A673 (cell line): ENCODE data around the gene DVL1. TPM values are rescaled to one million over a fixed set of nuclear protein-coding genes. Genes with fewer than 3 reads are reported as not detected.
"Not testable (repeated sequence)": the region's sequence is repeated elsewhere in the genome, so short reads cannot be mapped to it uniquely, and the experiment has no call there.

Experiments used
- BruUV-seq: library from RNA; stranded (reverse); fragments of 400-500 nt; replicated peaks from 2 replicates; lab custom pipeline; 2021; lab: Mats Ljungman, UMichigan
- CTCF ChIA-PET: fragments of 300-600 bp; sonication (Branson Sonifier 250); formaldehyde crosslinking; loops from one replicate; lab custom pipeline; 2022; ENCODE audit warnings: antibody characterized with exemption; lab: Charles Lee
- POLR2A ChIA-PET: fragments of 300-600 bp; sonication (Branson Sonifier 250); formaldehyde crosslinking; loops from one replicate; lab custom pipeline; 2022; ENCODE audit warnings: antibody characterized with exemption; ENCODE audit not compliant: low non-redundant PET; lab: Charles Lee
- DNase-seq: peaks from one replicate; pipeline ENCODE4 v3.0.0-alpha.2; 2015; ENCODE audit warnings: low spot score
- H3K27ac ChIP-seq: fragments of 200-600 bp; sonication (generic); 2 replicates; pipeline ENCODE4 v1.5.1; 2016; ENCODE audit warnings: mixed run types, low read depth, mild to moderate bottlenecking, mixed read lengths, antibody characterized with exemption, low read length; ENCODE audit not compliant: poor library complexity, severe bottlenecking
- H3K27me3 ChIP-seq: fragments of 200-600 bp; sonication (generic); replicated peaks from 2 replicates; pipeline ENCODE4 v1.6.1; 2017; ENCODE audit warnings: mixed run types, low read depth, mild to moderate bottlenecking, mixed read lengths, antibody characterized with exemption, low read length; ENCODE audit not compliant: insufficient read depth, poor library complexity
- H3K36me3 ChIP-seq: fragments of 200-600 bp; sonication (generic); 2 replicates; pipeline ENCODE4 v1.6.1; 2016; ENCODE audit warnings: mixed run types, mild to moderate bottlenecking, mixed read lengths, antibody characterized with exemption, low read length; ENCODE audit not compliant: insufficient read depth, poor library complexity, severe bottlenecking
- H3K4me1 ChIP-seq: fragments of 200-600 bp; sonication (generic); 2 replicates; pipeline ENCODE4 v1.6.1; 2017; ENCODE audit warnings: mixed run types, mild to moderate bottlenecking, mixed read lengths, antibody characterized with exemption, low read length; ENCODE audit not compliant: insufficient read depth, poor library complexity, severe bottlenecking
- H3K4me3 ChIP-seq: fragments of 200-600 bp; sonication (generic); 2 replicates; pipeline ENCODE4 v1.5.1; 2016; ENCODE audit warnings: low read depth, mixed run types, mild to moderate bottlenecking, mixed read lengths, low read length; ENCODE audit not compliant: poor library complexity, severe bottlenecking
- H3K9me3 ChIP-seq: fragments of 200-600 bp; sonication (generic); 2 replicates; pipeline ENCODE4 v1.6.1; 2016; ENCODE audit warnings: mixed run types, low read depth, mild to moderate bottlenecking, mixed read lengths, antibody characterized with exemption, low read length; ENCODE audit not compliant: poor library complexity, severe bottlenecking
- EZH2 ChIP-seq: fragments of 200-600 bp; sonication (generic); IDR thresholded peaks from 2 replicates; pipeline ENCODE4 v1.6.1; 2017; ENCODE audit warnings: borderline replicate concordance, low read depth, mild to moderate bottlenecking, mixed read lengths, antibody characterized with exemption, low read length; ENCODE audit not compliant: poor library complexity, severe bottlenecking
- intact Hi-C: fragments of 100-400 bp; cut with micrococcal nuclease; formaldehyde crosslinking; loops from one replicate; pipeline ENCODE4 v1.10.0; 2022; ENCODE audit not compliant: unreplicated experiment
- total RNA-seq: library from RNA; stranded (reverse); gene quantifications from 2 replicates; pipeline ENCODE4 v1.2.3, GENCODE V29; 2021
- TF ChIP-seq, protein P1 (sequence below): fragments of 300-800, 200-600 bp; sonication (generic); conservative IDR thresholded peaks from 2 replicates; pipeline ENCODE4 v1.5.1; 2017; ENCODE audit warnings: low read depth, mild to moderate bottlenecking, antibody characterized with exemption, low read length, moderate library complexity, mixed read lengths

DVL1 gene
- total RNA-seq, 1 experiment from 2014 or later = 48.0 TPM

DNA sequence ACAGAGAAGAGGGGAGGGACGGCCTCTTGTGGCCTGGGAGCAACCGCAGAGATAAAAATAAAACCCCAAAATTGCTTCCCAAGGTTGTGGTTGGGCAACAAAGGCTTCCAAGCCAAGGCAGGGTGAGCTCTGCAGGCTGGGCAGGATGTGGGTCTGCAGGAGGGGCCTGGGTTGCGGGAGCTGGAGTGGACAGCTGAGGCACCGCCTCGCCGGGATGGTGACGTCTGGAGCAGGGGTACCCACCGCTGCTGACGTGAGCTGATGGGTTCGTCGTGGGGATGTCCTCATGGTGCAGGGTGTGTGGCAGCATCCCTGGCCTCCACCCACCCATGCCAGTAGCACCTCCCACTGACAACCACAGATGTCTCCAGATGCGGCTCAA, 22.1 kb upstream of the DVL1 start:
- Histone ChIP-seq H3K9me3 (no peaks in the 10 kb centered on the region), H3K4me1 (peaks cover 10% of the 10 kb centered on the region), H3K27ac (no peak overlapping the region), H3K4me3 (no peak overlapping the region), H3K36me3 (no peaks in the 10 kb centered on the region), H3K27me3 (no peaks in the 10 kb centered on the region)
- no TSS peak for BruUV-seq
- intact Hi-C loops = loop anchor here (10.0 kb wide), 1 partner anchor 257 kb away; the partner anchor contains the start of gene C1orf159
- POLR2A ChIA-PET = no interaction called here
- no peak for DNase-seq
- TF ChIP-seq EZH2 = no peak
- TF ChIP-seq, protein P1, sequence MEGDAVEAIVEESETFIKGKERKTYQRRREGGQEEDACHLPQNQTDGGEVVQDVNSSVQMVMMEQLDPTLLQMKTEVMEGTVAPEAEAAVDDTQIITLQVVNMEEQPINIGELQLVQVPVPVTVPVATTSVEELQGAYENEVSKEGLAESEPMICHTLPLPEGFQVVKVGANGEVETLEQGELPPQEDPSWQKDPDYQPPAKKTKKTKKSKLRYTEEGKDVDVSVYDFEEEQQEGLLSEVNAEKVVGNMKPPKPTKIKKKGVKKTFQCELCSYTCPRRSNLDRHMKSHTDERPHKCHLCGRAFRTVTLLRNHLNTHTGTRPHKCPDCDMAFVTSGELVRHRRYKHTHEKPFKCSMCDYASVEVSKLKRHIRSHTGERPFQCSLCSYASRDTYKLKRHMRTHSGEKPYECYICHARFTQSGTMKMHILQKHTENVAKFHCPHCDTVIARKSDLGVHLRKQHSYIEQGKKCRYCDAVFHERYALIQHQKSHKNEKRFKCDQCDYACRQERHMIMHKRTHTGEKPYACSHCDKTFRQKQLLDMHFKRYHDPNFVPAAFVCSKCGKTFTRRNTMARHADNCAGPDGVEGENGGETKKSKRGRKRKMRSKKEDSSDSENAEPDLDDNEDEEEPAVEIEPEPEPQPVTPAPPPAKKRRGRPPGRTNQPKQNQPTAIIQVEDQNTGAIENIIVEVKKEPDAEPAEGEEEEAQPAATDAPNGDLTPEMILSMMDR = no peak
- CTCF ChIA-PET = interaction anchor here (0.7 to 1.3 kb wide), 2 partner anchors 249 to 467 kb away, joined by 3 read pairs; no protein-coding TSS in a partner anchor

DNA sequence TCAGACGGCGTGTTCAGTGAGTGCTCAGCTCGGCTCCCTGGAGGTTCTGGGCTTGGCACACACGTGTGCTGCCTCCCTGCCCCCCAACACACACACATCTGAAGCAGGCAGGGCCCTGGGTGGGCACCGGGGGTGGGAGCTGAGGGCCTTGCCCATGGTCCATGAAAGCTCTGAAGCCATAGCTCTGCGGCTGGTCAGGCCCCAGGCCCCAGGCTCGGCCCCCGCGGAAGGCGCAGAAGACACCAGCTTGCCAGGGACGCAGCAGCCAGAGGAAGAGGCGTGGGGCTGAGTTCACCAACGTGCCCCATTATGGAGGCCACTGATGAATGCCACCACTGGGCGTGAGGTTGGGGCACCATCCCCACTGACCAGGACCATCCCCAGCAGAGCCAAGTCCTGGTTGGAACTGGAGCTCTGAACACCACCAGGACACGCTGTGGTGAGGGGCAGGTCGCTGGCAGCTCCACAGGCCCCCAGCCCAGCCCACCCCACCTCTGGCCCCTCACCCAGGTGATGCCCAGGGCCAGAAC, 21.6 kb upstream of the DVL1 start:
- Histone ChIP-seq H3K36me3 (no peaks in the 10 kb centered on the region), H3K27ac (no peak overlapping the region), H3K4me3 (no peak overlapping the region), H3K9me3 (no peaks in the 10 kb centered on the region), H3K4me1 (peaks cover 10% of the 10 kb centered on the region), H3K27me3 (no peaks in the 10 kb centered on the region)
- BruUV-seq = no TSS peak
- TF ChIP-seq, protein P1 = no peak
- TF ChIP-seq EZH2 = no peak
- intact Hi-C loops = loop anchor here (10.0 kb wide), 1 partner anchor 256 kb away; the partner anchor contains the start of gene C1orf159
- POLR2A ChIA-PET = no interaction called here
- no peak for DNase-seq
- CTCF ChIA-PET = interaction anchor here (0.7 kb wide), 1 partner anchor 466 kb away, joined by 3 read pairs; no protein-coding TSS in a partner anchor

DNA sequence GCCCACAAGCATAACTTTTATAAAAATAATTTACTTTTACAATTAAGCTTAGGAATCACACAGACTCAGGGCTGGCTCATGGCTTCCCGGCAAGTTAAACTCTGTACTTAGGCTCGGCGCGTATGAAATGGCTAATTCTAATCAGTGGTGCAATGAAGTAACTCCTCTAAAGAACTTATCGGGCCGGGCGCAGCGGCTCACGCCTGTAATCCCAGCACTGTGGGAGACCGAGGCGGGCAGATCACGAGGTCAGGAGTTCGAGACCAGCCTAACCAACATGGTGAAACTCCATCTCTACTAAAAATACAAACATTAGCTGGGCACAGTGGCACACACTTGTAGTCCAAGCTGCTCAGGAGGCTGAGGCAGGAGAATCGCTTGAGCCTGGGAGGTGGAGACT, 20.9 kb upstream of the DVL1 start:
- DNase-seq, H3K36me3 ChIP-seq, H3K27me3 ChIP-seq, H3K9me3 ChIP-seq, H3K4me3 ChIP-seq, H3K27ac ChIP-seq, BruUV-seq, POLR2A ChIA-PET: not testable (repeated sequence)
- CTCF ChIA-PET = interaction anchor here (0.7 to 1.4 kb wide), 2 partner anchors 30 to 32 kb away, joined by 3 to 4 read pairs; no protein-coding TSS in a partner anchor
- peaks cover 10% of the 10 kb centered on the region for H3K4me1 ChIP-seq
- intact Hi-C loops = loop anchor here (10.0 kb wide), 1 partner anchor 255 kb away; the partner anchor contains the start of gene C1orf159

DNA sequence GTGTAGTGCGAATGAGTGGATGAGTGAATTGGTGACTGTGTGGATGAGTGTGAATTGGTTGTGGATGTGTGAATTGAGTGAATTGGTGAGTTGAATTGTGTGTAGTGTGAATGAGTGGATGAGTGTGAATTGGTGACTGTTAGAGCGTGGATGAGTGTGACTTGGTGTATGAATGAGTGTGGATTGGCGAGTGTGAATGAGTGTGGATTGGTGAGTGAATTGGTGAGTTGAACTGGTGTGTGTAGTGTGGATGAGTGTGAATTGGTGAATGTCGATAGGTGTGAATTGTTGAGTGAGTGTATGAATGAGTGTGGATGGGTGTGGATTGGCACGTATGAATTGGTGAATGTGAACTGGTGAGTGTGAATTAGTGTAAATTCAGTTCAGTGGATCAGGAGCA, 18.1 kb upstream of the DVL1 start:
- Histone ChIP-seq H3K27ac (no peak overlapping the region), H3K4me3 (no peak overlapping the region), H3K36me3 (no peaks in the 10 kb centered on the region), H3K27me3 (no peaks in the 10 kb centered on the region), H3K4me1 (no peaks in the 10 kb centered on the region), H3K9me3 (no peaks in the 10 kb centered on the region)
- no peak for DNase-seq
- ChIA-PET CTCF (no interaction called here), POLR2A (interaction anchor here (0.6 kb wide), 1 partner anchor 12 kb away, joined by 5 read pairs; no protein-coding TSS in a partner anchor)
- no peak for TF ChIP-seq EZH2
- TF ChIP-seq, protein P1 = no peak
- BruUV-seq = no TSS peak
- intact Hi-C loops = no loop called here
